Testis (tissue), 3 donors: ENCODE data around the gene R3HCC1L. TPM values are rescaled to one million over a fixed set of nuclear protein-coding genes. Genes with fewer than 3 reads are reported as not detected.

Experiments
- DNase-seq: peaks from one replicate; pipeline ENCODE4 v3.0.0-alpha.2; 2019
- H3K27ac ChIP-seq, 2 donors: fragments of 200-600 bp; sonication (generic); one replicate each; pipeline ENCODE4 v1.5.1; 2019
- H3K27me3 ChIP-seq: fragments of 200-600 bp; sonication (generic); one replicate; pipeline ENCODE4 v1.5.1; 2019
- H3K36me3 ChIP-seq: fragments of 200-600 bp; sonication (generic); one replicate; pipeline ENCODE4 v1.5.1; 2017; ENCODE audit warnings: low read depth; ENCODE audit errors: missing control alignments
- H3K4me1 ChIP-seq: fragments of 200-600 bp; sonication (generic); one replicate; pipeline ENCODE4 v1.5.1; 2019
- H3K4me3 ChIP-seq, 2 donors: fragments of 200-600 bp; sonication (generic); one replicate each; pipeline ENCODE4 v1.5.1; 2017 to 2019
- H3K9me3 ChIP-seq: fragments of 200-600 bp; sonication (generic); one replicate; pipeline ENCODE4 v1.5.1; 2017
- CTCF ChIP-seq, 3 experiments: fragments of 450-650 bp in 2 of 3; fragments of 200-600 bp in 1 of 3; sonication (generic) in 1 of 3; IDR thresholded peaks; one replicate each; pipeline ENCODE4 v1.5.1; 2016 to 2019; ENCODE audit warnings: antibody characterized with exemption in 3 of 3, mild to moderate bottlenecking in 2 of 3, moderate library complexity in 1 of 3
- POLR2A ChIP-seq: fragments of 450-650 bp; IDR thresholded peaks from one replicate; pipeline ENCODE4 v1.6.1; 2017; ENCODE audit warnings: antibody characterized with exemption, mild to moderate bottlenecking, moderate library complexity
- WGBS, 2 donors: methylation state at CpG; one replicate each; pipeline ENCODE4 v1.1.5; 2018; 5-methylcytosine and 5-hydroxymethylcytosine counted together
- intact Hi-C: fragments of 100-400 bp; cut with DNase I; formaldehyde crosslinking; loops from one replicate; pipeline ENCODE4 v1.15.1; 2023; ENCODE audit warnings: low total_unique reads
- polyA plus RNA-seq: library from polyadenylated mRNA; stranded (reverse); fragments of 350-450 nt; fragmentation: Illumina TruSeq; extraction: RNeasy Lipid Tissue Mini Kit (QIAGEN cat#74804); gene quantifications from one replicate; pipeline ENCODE4 v1.2.3, GENCODE V29; 2014; ENCODE audit warnings: low read depth, low replicate concordance; ENCODE audit not compliant: insufficient read depth
- total RNA-seq, 2 donors: library from RNA; depleted of rRNA; stranded (reverse); fragments of >200 nt; gene quantifications; one replicate each; pipeline ENCODE4 v1.2.3, GENCODE V29; 2016

The R3HCC1L gene
- total and polyA plus RNA-seq, 3 donors from 2014 or later: 36.9 to 39.5 (median 38.5) TPM

GRCh38 chr10:98265403-98266378, 131.2 kb downstream of the R3HCC1L start:
- Histone ChIP-seq H3K4me1 (peaks cover 16% of the 10 kb centered on the region), H3K27ac (no peak overlapping the region), H3K36me3 (no peaks in the 10 kb centered on the region), H3K4me3 (no peak overlapping the region), H3K27me3 (no peaks in the 10 kb centered on the region), H3K9me3 (no peaks in the 10 kb centered on the region)
- 68 to 73% methylated on average over 13 to 17 of the region's 17 CpGs for WGBS, 2 donors
- intact Hi-C loops: no loop called here
- peak; percentile 93 for DNase-seq
- TF ChIP-seq CTCF (IDR thresholded peaks at IDR 0.05) (no peak), POLR2A (no peak)

- no peaks in the 10 kb centered on the region for H3K36me3 ChIP-seq
- peak overlapping the region in 1 of 2 donors; percentile 73 for H3K27ac ChIP-seq
- H3K4me3 ChIP-seq: peak overlapping the region in 1 of 2 donors; percentile 76
- no peak for TF ChIP-seq CTCF (IDR thresholded peaks at IDR 0.05)
- peaks cover 14% of the 10 kb centered on the region for H3K4me1 ChIP-seq
- intact Hi-C loops: no loop called here
- H3K9me3 ChIP-seq: no peaks in the 10 kb centered on the region
- peak; percentile 67 for DNase-seq
- 72 to 75% methylated on average over 5 of the region's 5 CpGs for WGBS, 2 donors
- no peaks in the 10 kb centered on the region for H3K27me3 ChIP-seq
Measured at GRCh38 chr10:98266647-98267046, 132.2 kb downstream of the R3HCC1L start.

GRCh38 chr10:98267069-98267893, 132.8 kb downstream of the R3HCC1L start:
- H3K36me3 ChIP-seq: no peaks in the 10 kb centered on the region
- peak overlapping the region; percentile 57 to 76 for H3K4me3 ChIP-seq
- H3K9me3 ChIP-seq: no peaks in the 10 kb centered on the region
- peaks cover 14% of the 10 kb centered on the region for H3K4me1 ChIP-seq
- DNase-seq: peak; percentile 50
- peak overlapping the region; percentile 73 to 83 for H3K27ac ChIP-seq
- intact Hi-C loops: no loop called here
- WGBS, 2 donors: 39% methylated on average over 16 to 22 of the region's 22 CpGs
- H3K27me3 ChIP-seq: no peaks in the 10 kb centered on the region
- TF ChIP-seq CTCF (IDR thresholded peaks at IDR 0.05): no peak
- no peak for TF ChIP-seq POLR2A

- Histone ChIP-seq H3K27me3 (no peaks in the 10 kb centered on the region), H3K4me3 (peak within 1 kb of the TSS; percentile 57 to 76), H3K27ac (peak within 1 kb of the TSS; percentile 73 to 83), H3K4me1 (peaks cover 14% of the 10 kb centered on the region), H3K9me3 (no peaks in the 10 kb centered on the region), H3K36me3 (no peaks in the 10 kb centered on the region)
- intact Hi-C loops: no loop called here
- 1% methylated on average over 63 of the region's 75 CpGs; no CpG with 5 or more reads in 1 of the 2 donors for WGBS, 2 donors
- DNase-seq: no peak
- TF ChIP-seq CTCF (IDR thresholded peaks at IDR 0.05) (no peak), POLR2A (no peak)
Measured at GRCh38 chr10:98267894-98268693, 133.6 kb downstream of the R3HCC1L start, which contains the start of gene LOXL4. TSS of gene LOXL4 (minus strand) at chr10:98268194. CDS start at chr10:98263019, 5,175 bp downstream.
